ENCODE results near the gene MRPL33. TPM values are rescaled to one million over a fixed set of nuclear protein-coding genes. Genes with fewer than 3 reads are reported as not detected.
A peak's percentile ranks its signal among the peaks of the same experiment; 100 is the strongest.

The MRPL33 gene
- total and polyA plus RNA-seq, 2 of the 13 experiments (the other 11 are each of a cell fraction or from before 2014, with no cell fraction given): 69.7 to 218 TPM

GRCh38 chr2:27752551-27753237 lies 18.8 kb upstream of the MRPL33 start (continued):
- TF ChIP-seq ZNF281 (CRISPR knock-in tag; IDR thresholded peaks at IDR 0.05; ENCODE audit: borderline replicate concordance) (peak; percentile 95), NFAT5 (CRISPR knock-in tag; IDR thresholded peaks at IDR 0.05) (no peak), SP5 (CRISPR knock-in tag; IDR thresholded peaks at IDR 0.05; ENCODE audit: borderline replicate concordance, low read depth) (peak; percentile 71), NR2F2 (IDR thresholded peaks at IDR 0.05; ENCODE audit: borderline replicate concordance, low read depth) (no peak), GMEB2 (CRISPR knock-in tag; IDR thresholded peaks at IDR 0.05; ENCODE audit: low read depth) (no peak), KDM5B (CRISPR knock-in tag; IDR thresholded peaks at IDR 0.05; ENCODE audit: borderline replicate concordance) (peak; percentile 19; the same call in 1 of the 2 replicates), MLX (CRISPR knock-in tag; IDR thresholded peaks at IDR 0.05) (no peak), TMF1 (CRISPR knock-in tag; IDR thresholded peaks at IDR 0.05; ENCODE audit: low read depth) (no peak), ZNF512 (CRISPR knock-in tag; IDR thresholded peaks at IDR 0.05) (no peak), STAT6 (CRISPR knock-in tag; IDR thresholded peaks at IDR 0.05; ENCODE audit: borderline replicate concordance) (no peak), ZBTB42 (CRISPR knock-in tag; IDR thresholded peaks at IDR 0.05) (peak; percentile 58), MEF2D (CRISPR knock-in tag; IDR thresholded peaks at IDR 0.05) (no peak), ZNF816 (CRISPR knock-in tag; IDR thresholded peaks at IDR 0.05; ENCODE audit: borderline replicate concordance) (0 out of 2 replicates have a peak, but pooled peaks have one; percentile 62)
